Activated CD4-positive, alpha-beta T cell treated with anti-CD3 and anti-CD28 coated beads for 36 hours (primary cell): ENCODE data around the gene CEBPA. TPM values are rescaled to one million over a fixed set of nuclear protein-coding genes. Genes with fewer than 3 reads are reported as not detected.

ENCODE experiments used
- ATAC-seq: fragments of 200-7000 bp; cut with Tn5 transposase; one replicate; pipeline ENCODE4 v1.10.0; 2021; ENCODE audit warnings: mild to moderate bottlenecking, moderate library complexity
- CTCF ChIA-PET: fragments of 350-600 bp; sonication (Branson Sonifier 250); formaldehyde crosslinking; loops from one replicate; lab custom pipeline; 2021; ENCODE audit warnings: antibody characterized with exemption; lab: Charles Lee
- POLR2A ChIA-PET: fragments of 350-600 bp; sonication (Branson Sonifier 250); formaldehyde crosslinking; loops from one replicate; lab custom pipeline; 2021; ENCODE audit warnings: antibody characterized with exemption, inconsistent platforms; lab: Charles Lee
- DNase-seq: peaks from one replicate; pipeline ENCODE4 v3.0.0-alpha.2; 2020
- H3K27ac Mint-ChIP-seq: one replicate; pipeline ENCODE4 v1.8.0; 2021; ENCODE audit warnings: mixed read lengths
- H3K27me3 Mint-ChIP-seq: one replicate; pipeline ENCODE4 v1.8.0; 2021; ENCODE audit warnings: mixed read lengths
- H3K36me3 Mint-ChIP-seq: one replicate; pipeline ENCODE4 v1.8.0; 2021; ENCODE audit warnings: low read depth, mixed read lengths
- H3K4me1 Mint-ChIP-seq: one replicate; pipeline ENCODE4 v1.8.0; 2021; ENCODE audit warnings: mixed read lengths
- H3K4me3 Mint-ChIP-seq: one replicate; pipeline ENCODE4 v1.8.0; 2021; ENCODE audit warnings: mild to moderate bottlenecking, moderate library complexity, mixed read lengths
- H3K9me3 Mint-ChIP-seq: one replicate; pipeline ENCODE4 v1.8.0; 2021; ENCODE audit warnings: low read depth, mixed read lengths
- intact Hi-C, 2 experiments: fragments of 100-400 bp; cut with DNase I in 1 of 2; cut with micrococcal nuclease in 1 of 2; formaldehyde crosslinking; loops; one replicate each; pipeline versions ENCODE4 v1.14.2 to v1.15.1; 2022 to 2024; cut with DNase I, micrococcal nuclease
- total RNA-seq, 2 experiments: library from RNA; stranded (reverse); gene quantifications; one replicate each; pipeline ENCODE4 v1.2.3, GENCODE V29; 2021

CEBPA gene
- total RNA-seq, 2 experiments from 2014 or later, result 0.11 TPM; not detected in 1

- DNase-seq (no peak), ATAC-seq (no peak)
- Mint-ChIP-seq H3K4me3 (no peak overlapping the region), H3K4me1 (no peaks in the 10 kb centered on the region), H3K27ac (no peak overlapping the region), H3K9me3 (no peaks in the 10 kb centered on the region), H3K27me3 (peaks cover 37% of the 10 kb centered on the region), H3K36me3 (no peaks in the 10 kb centered on the region)
- intact Hi-C loops, result no loop called here
- POLR2A ChIA-PET, result no interaction called here
- CTCF ChIA-PET, result interaction anchor here (1.1 kb wide), 1 partner anchor 15 kb away, joined by 3 read pairs; no protein-coding TSS in a partner anchor
These were observed 38.7 kb upstream of the CEBPA start for GRCh38 chr19:33340991-33341390.

- ChIA-PET POLR2A (no interaction called here), CTCF (no interaction called here)
These were observed 37.0 kb upstream of the CEBPA start for GRCh38 chr19:33339016-33339984.

GRCh38 chr19:33335446-33335845, 33.1 kb upstream of the CEBPA start:
- Mint-ChIP-seq H3K27ac (no peak overlapping the region), H3K4me1 (no peaks in the 10 kb centered on the region), H3K27me3 (peaks cover 9% of the 10 kb centered on the region), H3K9me3 (no peaks in the 10 kb centered on the region), H3K36me3 (no peaks in the 10 kb centered on the region), H3K4me3 (no peak overlapping the region)
- ChIA-PET CTCF (interaction anchor here (0.7 kb wide), 1 partner anchor 95 kb away, joined by 3 read pairs; no protein-coding TSS in a partner anchor), POLR2A (no interaction called here)
- ATAC-seq, result no peak
- intact Hi-C loops, result no loop called here
- no peak for DNase-seq

More at GRCh38 chr19:33339016-33339984, 37.0 kb upstream of the CEBPA start:
- Mint-ChIP-seq H3K4me1 (no peaks in the 10 kb centered on the region), H3K4me3 (no peak overlapping the region), H3K27ac (no peak overlapping the region), H3K27me3 (peaks cover 27% of the 10 kb centered on the region), H3K9me3 (no peaks in the 10 kb centered on the region), H3K36me3 (no peaks in the 10 kb centered on the region)
- intact Hi-C loops, result no loop called here
- ATAC-seq (no peak), DNase-seq (no peak)

- ChIA-PET POLR2A (no interaction called here), CTCF (interaction anchor here (1.2 kb wide), 1 partner anchor 190 kb away, joined by 3 read pairs; no protein-coding TSS in a partner anchor)
- ATAC-seq (no peak), DNase-seq (no peak)
- no peak overlapping the region for H3K27ac Mint-ChIP-seq
- intact Hi-C loops, result no loop called here
- H3K9me3 Mint-ChIP-seq, result no peaks in the 10 kb centered on the region
- no peaks in the 10 kb centered on the region for H3K36me3 Mint-ChIP-seq
- H3K4me1 Mint-ChIP-seq, result no peaks in the 10 kb centered on the region
- peaks cover 15% of the 10 kb centered on the region for H3K27me3 Mint-ChIP-seq
- H3K4me3 Mint-ChIP-seq, result no peak overlapping the region
These were observed 31.9 kb upstream of the CEBPA start for GRCh38 chr19:33334271-33334670.

GRCh38 chr19:33333642-33334041, 31.3 kb upstream of the CEBPA start:
- H3K9me3 Mint-ChIP-seq, result no peaks in the 10 kb centered on the region

GRCh38 chr19:33333151-33333550, 30.8 kb upstream of the CEBPA start:
- ATAC-seq, result no peak
- Mint-ChIP-seq H3K27me3 (peaks cover 17% of the 10 kb centered on the region), H3K27ac (no peak overlapping the region), H3K4me1 (no peaks in the 10 kb centered on the region), H3K4me3 (no peak overlapping the region), H3K9me3 (no peaks in the 10 kb centered on the region), H3K36me3 (no peaks in the 10 kb centered on the region)
- CTCF ChIA-PET, result interaction anchor here (0.9 kb wide), 1 partner anchor 41 kb away, joined by 3 read pairs; no protein-coding TSS in a partner anchor
- POLR2A ChIA-PET, result no interaction called here
- intact Hi-C loops, result no loop called here
- DNase-seq, result no peak

More at GRCh38 chr19:33333642-33334041, 31.3 kb upstream of the CEBPA start:
- ChIA-PET CTCF (interaction anchor here (0.9 kb wide), 1 partner anchor 41 kb away, joined by 3 read pairs; no protein-coding TSS in a partner anchor), POLR2A (no interaction called here)
- H3K27me3 Mint-ChIP-seq, result peaks cover 15% of the 10 kb centered on the region
- no peaks in the 10 kb centered on the region for H3K4me1 Mint-ChIP-seq
- intact Hi-C loops, result no loop called here
- ATAC-seq (no peak), DNase-seq (no peak)
- H3K27ac Mint-ChIP-seq, result no peak overlapping the region
- no peak overlapping the region for H3K4me3 Mint-ChIP-seq
- H3K36me3 Mint-ChIP-seq, result no peaks in the 10 kb centered on the region

- intact Hi-C loops, result no loop called here
- Mint-ChIP-seq H3K4me3 (no peak overlapping the region), H3K4me1 (no peaks in the 10 kb centered on the region), H3K27me3 (peaks cover 14% of the 10 kb centered on the region), H3K9me3 (no peaks in the 10 kb centered on the region), H3K36me3 (no peaks in the 10 kb centered on the region), H3K27ac (no peak overlapping the region)
- ATAC-seq (no peak), DNase-seq (no peak)
- CTCF ChIA-PET, result interaction anchor here (0.7 to 1.1 kb wide), 2 partner anchors 105 to 758 kb away, joined by 3 read pairs; no protein-coding TSS in a partner anchor
- POLR2A ChIA-PET, result no interaction called here
These were observed 29.9 kb upstream of the CEBPA start for GRCh38 chr19:33332248-33332647.

GRCh38 chr19:33329736-33330135, 27.4 kb upstream of the CEBPA start:
- Mint-ChIP-seq H3K36me3 (no peaks in the 10 kb centered on the region), H3K9me3 (no peaks in the 10 kb centered on the region), H3K27me3 (peaks cover 14% of the 10 kb centered on the region), H3K27ac (no peak overlapping the region), H3K4me1 (no peaks in the 10 kb centered on the region), H3K4me3 (no peak overlapping the region)
- no peak for ATAC-seq
- POLR2A ChIA-PET, result no interaction called here
- intact Hi-C loops, result no loop called here
- DNase-seq, result no peak
- CTCF ChIA-PET, result interaction anchor here (0.6 kb wide), 1 partner anchor 234 kb away, joined by 3 read pairs; no protein-coding TSS in a partner anchor

GRCh38 chr19:33329060-33329459, 26.7 kb upstream of the CEBPA start:
- ChIA-PET POLR2A (no interaction called here), CTCF (interaction anchor here (0.6 kb wide), 1 partner anchor 235 kb away, joined by 3 read pairs; no protein-coding TSS in a partner anchor)
- H3K4me1 Mint-ChIP-seq, result no peaks in the 10 kb centered on the region
- no peak overlapping the region for H3K4me3 Mint-ChIP-seq
- H3K27me3 Mint-ChIP-seq, result peaks cover 14% of the 10 kb centered on the region
- no peak overlapping the region for H3K27ac Mint-ChIP-seq
- DNase-seq, result no peak
- no peaks in the 10 kb centered on the region for H3K36me3 Mint-ChIP-seq
- ATAC-seq, result no peak
- intact Hi-C loops, result no loop called here
- no peaks in the 10 kb centered on the region for H3K9me3 Mint-ChIP-seq

- H3K4me1 Mint-ChIP-seq, result no peaks in the 10 kb centered on the region
- H3K4me3 Mint-ChIP-seq, result no peak overlapping the region
- no peak for ATAC-seq
- ChIA-PET CTCF (interaction anchor here (1.1 kb wide), 1 partner anchor 81 kb away, joined by 4 read pairs; no protein-coding TSS in a partner anchor), POLR2A (no interaction called here)
- no peak overlapping the region for H3K27ac Mint-ChIP-seq
- intact Hi-C loops, result no loop called here
- peaks cover 14% of the 10 kb centered on the region for H3K27me3 Mint-ChIP-seq
- no peaks in the 10 kb centered on the region for H3K36me3 Mint-ChIP-seq
- H3K9me3 Mint-ChIP-seq, result no peaks in the 10 kb centered on the region
- DNase-seq, result no peak
These were observed 23.6 kb upstream of the CEBPA start for GRCh38 chr19:33325920-33326319.

- H3K36me3 Mint-ChIP-seq, result no peaks in the 10 kb centered on the region
- no peak overlapping the region for H3K27ac Mint-ChIP-seq
- H3K4me1 Mint-ChIP-seq, result no peaks in the 10 kb centered on the region
- H3K9me3 Mint-ChIP-seq, result peaks cover 5% of the 10 kb centered on the region
- CTCF ChIA-PET, result no interaction called here
- ATAC-seq (no peak), DNase-seq (no peak)
- POLR2A ChIA-PET, result no interaction called here
- no peak overlapping the region for H3K4me3 Mint-ChIP-seq
- H3K27me3 Mint-ChIP-seq, result peaks cover 11% of the 10 kb centered on the region
- intact Hi-C loops, result no loop called here
These were observed 22.3 kb upstream of the CEBPA start for GRCh38 chr19:33324628-33325027.
